HEK293 (cell line): ENCODE results near the gene ANKRD44.

Source experiments
- BCL11A ChIP-seq: fragments of 450-650 bp; formaldehyde crosslinking; IDR thresholded peaks from 2 replicates; pipeline ENCODE4 v1.5.1; 2016; ENCODE audit warnings: low read depth, missing biosample characterization, missing genetic modification characterization
- EGR2 ChIP-seq: fragments of 450-650 bp; formaldehyde crosslinking; IDR thresholded peaks from 2 replicates; pipeline ENCODE4 v1.5.1; 2016; ENCODE audit warnings: low read depth, missing biosample characterization, missing genetic modification characterization
- GLI2 ChIP-seq: fragments of 450-650 bp; formaldehyde crosslinking; IDR thresholded peaks from 2 replicates; pipeline ENCODE4; 2017; ENCODE audit warnings: missing biosample characterization, missing genetic modification characterization, low read depth, borderline replicate concordance
- KLF10 ChIP-seq: fragments of 450-650 bp; IDR thresholded peaks from 2 replicates; pipeline ENCODE4 v1.5.1; 2018; ENCODE audit warnings: missing biosample characterization, mild to moderate bottlenecking, missing genetic modification characterization
- KLF9 ChIP-seq: fragments of 450-650 bp; formaldehyde crosslinking; IDR thresholded peaks from 2 replicates; pipeline ENCODE4 v1.5.1; 2016; ENCODE audit warnings: missing biosample characterization, missing genetic modification characterization, low read depth
- MZF1 ChIP-seq: fragments of 450-650 bp; formaldehyde crosslinking; IDR thresholded peaks from 2 replicates; pipeline ENCODE4 v1.5.1; 2017; ENCODE audit warnings: missing biosample characterization, missing genetic modification characterization, borderline replicate concordance
- RBAK ChIP-seq: fragments of 450-650 bp; formaldehyde crosslinking; IDR thresholded peaks from 2 replicates; pipeline ENCODE4 v1.5.1; 2016; ENCODE audit warnings: missing biosample characterization, missing genetic modification characterization
- REPIN1 ChIP-seq: fragments of 450-650 bp; formaldehyde crosslinking; IDR thresholded peaks from 2 replicates; pipeline ENCODE4 v1.5.1; 2017; ENCODE audit warnings: missing biosample characterization, missing genetic modification characterization, low read depth
- SP7 ChIP-seq: fragments of 450-650 bp; formaldehyde crosslinking; IDR thresholded peaks from 2 replicates; pipeline ENCODE4 v1.5.1; 2016; ENCODE audit warnings: missing biosample characterization, missing genetic modification characterization
- ZFHX2 ChIP-seq: fragments of 450-650 bp; formaldehyde crosslinking; conservative IDR thresholded peaks from 2 replicates; pipeline ENCODE4 v1.5.1; 2016; ENCODE audit warnings: missing biosample characterization, missing genetic modification characterization
- ZFP41 ChIP-seq: fragments of 450-650 bp; formaldehyde crosslinking; IDR thresholded peaks from 2 replicates; pipeline ENCODE4 v1.5.1; 2016; ENCODE audit warnings: missing biosample characterization, missing genetic modification characterization, borderline replicate concordance
- ZNF133 ChIP-seq: fragments of 450-650 bp; formaldehyde crosslinking; IDR thresholded peaks from 2 replicates; pipeline ENCODE4 v1.5.1; 2016; ENCODE audit warnings: missing biosample characterization, missing genetic modification characterization
- ZNF174 ChIP-seq: fragments of 450-650 bp; formaldehyde crosslinking; IDR thresholded peaks from 2 replicates; pipeline ENCODE4 v1.5.0; 2017; ENCODE audit warnings: missing biosample characterization, mild to moderate bottlenecking, missing genetic modification characterization
- ZNF202 ChIP-seq: fragments of 450-650 bp; formaldehyde crosslinking; IDR thresholded peaks from 2 replicates; pipeline ENCODE4 v1.5.1; 2016; ENCODE audit warnings: missing biosample characterization, missing genetic modification characterization, borderline replicate concordance
- ZNF24 ChIP-seq: fragments of 450-650 bp; formaldehyde crosslinking; IDR thresholded peaks from 2 replicates; pipeline ENCODE4 v1.5.1; 2016; ENCODE audit warnings: missing biosample characterization, missing genetic modification characterization
- ZNF350 ChIP-seq: fragments of 450-650 bp; formaldehyde crosslinking; IDR thresholded peaks from 2 replicates; pipeline ENCODE4 v1.5.0; 2017; ENCODE audit warnings: missing biosample characterization, mild to moderate bottlenecking, missing genetic modification characterization
- ZNF394 ChIP-seq: fragments of 450-650 bp; formaldehyde crosslinking; IDR thresholded peaks from 2 replicates; pipeline ENCODE4 v1.5.1; 2016; ENCODE audit warnings: missing biosample characterization, missing genetic modification characterization, mild to moderate bottlenecking, moderate library complexity, borderline replicate concordance
- ZNF404 ChIP-seq: fragments of 450-650 bp; formaldehyde crosslinking; IDR thresholded peaks from 2 replicates; pipeline ENCODE4 v1.5.1; 2017; ENCODE audit warnings: missing biosample characterization, missing genetic modification characterization
- ZNF610 ChIP-seq: fragments of 450-650 bp; formaldehyde crosslinking; IDR thresholded peaks from 2 replicates; pipeline ENCODE4 v1.5.1; 2016; ENCODE audit warnings: missing biosample characterization, missing genetic modification characterization, borderline replicate concordance
- ZNF777 ChIP-seq: fragments of 450-650 bp; formaldehyde crosslinking; IDR thresholded peaks from 2 replicates; pipeline ENCODE4 v1.5.1; 2017; ENCODE audit warnings: missing biosample characterization, missing genetic modification characterization, borderline replicate concordance
- TF ChIP-seq, protein P1 (sequence below): fragments of 450-650 bp; formaldehyde crosslinking; IDR thresholded peaks from 2 replicates; pipeline ENCODE4 v1.5.1; 2017; ENCODE audit warnings: missing biosample characterization, missing genetic modification characterization
- TF ChIP-seq, protein P2 (sequence below): fragments of 450-650 bp; formaldehyde crosslinking; IDR thresholded peaks from 2 replicates; pipeline ENCODE4 v1.5.1; 2017; ENCODE audit warnings: missing biosample characterization, missing genetic modification characterization
- TF ChIP-seq, protein P3 (sequence below): fragments of 450-650 bp; formaldehyde crosslinking; conservative IDR thresholded peaks from 2 replicates; pipeline ENCODE4 v1.5.1; 2016; ENCODE audit warnings: low read depth, missing biosample characterization, missing genetic modification characterization
- TF ChIP-seq, protein P4 (sequence below): fragments of 450-650 bp; formaldehyde crosslinking; IDR thresholded peaks from 2 replicates; pipeline ENCODE4 v1.5.1; 2017; ENCODE audit warnings: missing biosample characterization, missing genetic modification characterization
- TF ChIP-seq, protein P5 (sequence below): fragments of 450-650 bp; formaldehyde crosslinking; IDR thresholded peaks from 2 replicates; pipeline ENCODE4 v1.5.1; 2016; ENCODE audit warnings: missing biosample characterization, missing genetic modification characterization, borderline replicate concordance
- TF ChIP-seq, protein P6 (sequence below): fragments of 450-650 bp; formaldehyde crosslinking; IDR thresholded peaks from 2 replicates; pipeline ENCODE4 v1.5.1; 2016; ENCODE audit warnings: missing biosample characterization, missing genetic modification characterization

ANKRD44 gene

DNA sequence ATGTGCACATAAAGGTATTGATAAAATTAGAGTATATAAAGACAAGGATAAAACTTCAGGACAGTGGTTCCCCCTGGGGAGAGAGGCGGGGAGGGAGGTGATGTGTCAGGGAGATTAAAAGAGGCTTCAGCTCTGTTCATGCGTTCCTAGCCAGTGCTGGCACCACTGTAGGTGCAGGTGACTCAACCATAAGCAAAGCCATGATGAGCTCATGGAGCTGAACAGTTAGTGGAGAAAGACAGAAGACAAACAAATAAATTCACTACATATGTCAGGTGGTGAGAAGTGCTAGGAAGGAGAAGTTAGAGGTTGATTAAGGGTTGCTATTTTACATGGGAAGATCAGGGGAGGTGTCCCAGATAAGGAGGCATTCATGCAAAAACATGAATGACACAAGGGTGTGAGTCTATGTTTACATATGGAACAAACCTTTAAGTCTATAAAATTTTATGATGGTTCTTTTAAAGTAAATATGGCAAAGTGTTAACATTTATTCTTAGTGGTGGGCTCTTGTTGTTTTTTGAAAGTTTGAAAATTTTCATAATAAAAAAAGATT is 136.0 kb downstream of the ANKRD44 start (continued):
- TF ChIP-seq BCL11A (tag by site-specific recombination) = no peak
- TF ChIP-seq KLF9 (tag by site-specific recombination) = no peak
- TF ChIP-seq, protein P1, sequence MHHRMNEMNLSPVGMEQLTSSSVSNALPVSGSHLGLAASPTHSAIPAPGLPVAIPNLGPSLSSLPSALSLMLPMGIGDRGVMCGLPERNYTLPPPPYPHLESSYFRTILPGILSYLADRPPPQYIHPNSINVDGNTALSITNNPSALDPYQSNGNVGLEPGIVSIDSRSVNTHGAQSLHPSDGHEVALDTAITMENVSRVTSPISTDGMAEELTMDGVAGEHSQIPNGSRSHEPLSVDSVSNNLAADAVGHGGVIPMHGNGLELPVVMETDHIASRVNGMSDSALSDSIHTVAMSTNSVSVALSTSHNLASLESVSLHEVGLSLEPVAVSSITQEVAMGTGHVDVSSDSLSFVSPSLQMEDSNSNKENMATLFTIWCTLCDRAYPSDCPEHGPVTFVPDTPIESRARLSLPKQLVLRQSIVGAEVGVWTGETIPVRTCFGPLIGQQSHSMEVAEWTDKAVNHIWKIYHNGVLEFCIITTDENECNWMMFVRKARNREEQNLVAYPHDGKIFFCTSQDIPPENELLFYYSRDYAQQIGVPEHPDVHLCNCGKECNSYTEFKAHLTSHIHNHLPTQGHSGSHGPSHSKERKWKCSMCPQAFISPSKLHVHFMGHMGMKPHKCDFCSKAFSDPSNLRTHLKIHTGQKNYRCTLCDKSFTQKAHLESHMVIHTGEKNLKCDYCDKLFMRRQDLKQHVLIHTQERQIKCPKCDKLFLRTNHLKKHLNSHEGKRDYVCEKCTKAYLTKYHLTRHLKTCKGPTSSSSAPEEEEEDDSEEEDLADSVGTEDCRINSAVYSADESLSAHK (tag by site-specific recombination) = no peak
- TF ChIP-seq SP7 (tag by site-specific recombination) = peak; percentile 79
- TF ChIP-seq ZNF610 (tag by site-specific recombination) = no peak
- TF ChIP-seq, protein P2, sequence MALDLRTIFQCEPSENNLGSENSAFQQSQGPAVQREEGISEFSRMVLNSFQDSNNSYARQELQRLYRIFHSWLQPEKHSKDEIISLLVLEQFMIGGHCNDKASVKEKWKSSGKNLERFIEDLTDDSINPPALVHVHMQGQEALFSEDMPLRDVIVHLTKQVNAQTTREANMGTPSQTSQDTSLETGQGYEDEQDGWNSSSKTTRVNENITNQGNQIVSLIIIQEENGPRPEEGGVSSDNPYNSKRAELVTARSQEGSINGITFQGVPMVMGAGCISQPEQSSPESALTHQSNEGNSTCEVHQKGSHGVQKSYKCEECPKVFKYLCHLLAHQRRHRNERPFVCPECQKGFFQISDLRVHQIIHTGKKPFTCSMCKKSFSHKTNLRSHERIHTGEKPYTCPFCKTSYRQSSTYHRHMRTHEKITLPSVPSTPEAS = no peak
- TF ChIP-seq ZFHX2 (tag by site-specific recombination) = no peak
- TF ChIP-seq GLI2 (tag by site-specific recombination) = no peak
- TF ChIP-seq ZNF394 (tag by site-specific recombination) = no peak
- TF ChIP-seq, protein P3, sequence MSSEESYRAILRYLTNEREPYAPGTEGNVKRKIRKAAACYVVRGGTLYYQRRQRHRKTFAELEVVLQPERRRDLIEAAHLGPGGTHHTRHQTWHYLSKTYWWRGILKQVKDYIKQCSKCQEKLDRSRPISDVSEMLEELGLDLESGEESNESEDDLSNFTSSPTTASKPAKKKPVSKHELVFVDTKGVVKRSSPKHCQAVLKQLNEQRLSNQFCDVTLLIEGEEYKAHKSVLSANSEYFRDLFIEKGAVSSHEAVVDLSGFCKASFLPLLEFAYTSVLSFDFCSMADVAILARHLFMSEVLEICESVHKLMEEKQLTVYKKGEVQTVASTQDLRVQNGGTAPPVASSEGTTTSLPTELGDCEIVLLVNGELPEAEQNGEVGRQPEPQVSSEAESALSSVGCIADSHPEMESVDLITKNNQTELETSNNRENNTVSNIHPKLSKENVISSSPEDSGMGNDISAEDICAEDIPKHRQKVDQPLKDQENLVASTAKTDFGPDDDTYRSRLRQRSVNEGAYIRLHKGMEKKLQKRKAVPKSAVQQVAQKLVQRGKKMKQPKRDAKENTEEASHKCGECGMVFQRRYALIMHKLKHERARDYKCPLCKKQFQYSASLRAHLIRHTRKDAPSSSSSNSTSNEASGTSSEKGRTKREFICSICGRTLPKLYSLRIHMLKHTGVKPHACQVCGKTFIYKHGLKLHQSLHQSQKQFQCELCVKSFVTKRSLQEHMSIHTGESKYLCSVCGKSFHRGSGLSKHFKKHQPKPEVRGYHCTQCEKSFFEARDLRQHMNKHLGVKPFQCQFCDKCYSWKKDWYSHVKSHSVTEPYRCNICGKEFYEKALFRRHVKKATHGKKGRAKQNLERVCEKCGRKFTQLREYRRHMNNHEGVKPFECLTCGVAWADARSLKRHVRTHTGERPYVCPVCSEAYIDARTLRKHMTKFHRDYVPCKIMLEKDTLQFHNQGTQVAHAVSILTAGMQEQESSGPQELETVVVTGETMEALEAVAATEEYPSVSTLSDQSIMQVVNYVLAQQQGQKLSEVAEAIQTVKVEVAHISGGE (tag by site-specific recombination) = no peak
- TF ChIP-seq ZNF24 (tag by site-specific recombination) = peak; percentile 31; the same call in 1 of the 2 replicates
- no peak for TF ChIP-seq KLF10
- TF ChIP-seq, protein P4, sequence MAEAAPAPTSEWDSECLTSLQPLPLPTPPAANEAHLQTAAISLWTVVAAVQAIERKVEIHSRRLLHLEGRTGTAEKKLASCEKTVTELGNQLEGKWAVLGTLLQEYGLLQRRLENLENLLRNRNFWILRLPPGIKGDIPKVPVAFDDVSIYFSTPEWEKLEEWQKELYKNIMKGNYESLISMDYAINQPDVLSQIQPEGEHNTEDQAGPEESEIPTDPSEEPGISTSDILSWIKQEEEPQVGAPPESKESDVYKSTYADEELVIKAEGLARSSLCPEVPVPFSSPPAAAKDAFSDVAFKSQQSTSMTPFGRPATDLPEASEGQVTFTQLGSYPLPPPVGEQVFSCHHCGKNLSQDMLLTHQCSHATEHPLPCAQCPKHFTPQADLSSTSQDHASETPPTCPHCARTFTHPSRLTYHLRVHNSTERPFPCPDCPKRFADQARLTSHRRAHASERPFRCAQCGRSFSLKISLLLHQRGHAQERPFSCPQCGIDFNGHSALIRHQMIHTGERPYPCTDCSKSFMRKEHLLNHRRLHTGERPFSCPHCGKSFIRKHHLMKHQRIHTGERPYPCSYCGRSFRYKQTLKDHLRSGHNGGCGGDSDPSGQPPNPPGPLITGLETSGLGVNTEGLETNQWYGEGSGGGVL = no peak
- TF ChIP-seq ZNF404 (tag by site-specific recombination) = no peak
- no peak for TF ChIP-seq RBAK (tag by site-specific recombination)
- no peak for TF ChIP-seq MZF1
- no peak for TF ChIP-seq ZNF133 (tag by site-specific recombination)
- TF ChIP-seq, protein P5, sequence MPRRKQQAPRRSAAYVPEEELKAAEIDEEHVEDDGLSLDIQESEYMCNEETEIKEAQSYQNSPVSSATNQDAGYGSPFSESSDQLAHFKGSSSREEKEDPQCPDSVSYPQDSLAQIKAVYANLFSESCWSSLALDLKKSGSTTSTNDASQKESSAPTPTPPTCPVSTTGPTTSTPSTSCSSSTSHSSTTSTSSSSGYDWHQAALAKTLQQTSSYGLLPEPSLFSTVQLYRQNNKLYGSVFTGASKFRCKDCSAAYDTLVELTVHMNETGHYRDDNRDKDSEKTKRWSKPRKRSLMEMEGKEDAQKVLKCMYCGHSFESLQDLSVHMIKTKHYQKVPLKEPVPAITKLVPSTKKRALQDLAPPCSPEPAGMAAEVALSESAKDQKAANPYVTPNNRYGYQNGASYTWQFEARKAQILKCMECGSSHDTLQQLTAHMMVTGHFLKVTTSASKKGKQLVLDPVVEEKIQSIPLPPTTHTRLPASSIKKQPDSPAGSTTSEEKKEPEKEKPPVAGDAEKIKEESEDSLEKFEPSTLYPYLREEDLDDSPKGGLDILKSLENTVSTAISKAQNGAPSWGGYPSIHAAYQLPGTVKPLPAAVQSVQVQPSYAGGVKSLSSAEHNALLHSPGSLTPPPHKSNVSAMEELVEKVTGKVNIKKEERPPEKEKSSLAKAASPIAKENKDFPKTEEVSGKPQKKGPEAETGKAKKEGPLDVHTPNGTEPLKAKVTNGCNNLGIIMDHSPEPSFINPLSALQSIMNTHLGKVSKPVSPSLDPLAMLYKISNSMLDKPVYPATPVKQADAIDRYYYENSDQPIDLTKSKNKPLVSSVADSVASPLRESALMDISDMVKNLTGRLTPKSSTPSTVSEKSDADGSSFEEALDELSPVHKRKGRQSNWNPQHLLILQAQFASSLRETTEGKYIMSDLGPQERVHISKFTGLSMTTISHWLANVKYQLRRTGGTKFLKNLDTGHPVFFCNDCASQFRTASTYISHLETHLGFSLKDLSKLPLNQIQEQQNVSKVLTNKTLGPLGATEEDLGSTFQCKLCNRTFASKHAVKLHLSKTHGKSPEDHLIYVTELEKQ (tag by site-specific recombination) = peak; percentile 39; the same call in 1 of the 2 replicates
- no peak for TF ChIP-seq ZNF202 (tag by site-specific recombination)
- no peak for TF ChIP-seq ZNF777 (tag by site-specific recombination)
- TF ChIP-seq REPIN1 (tag by site-specific recombination) = no peak
- TF ChIP-seq, protein P6, sequence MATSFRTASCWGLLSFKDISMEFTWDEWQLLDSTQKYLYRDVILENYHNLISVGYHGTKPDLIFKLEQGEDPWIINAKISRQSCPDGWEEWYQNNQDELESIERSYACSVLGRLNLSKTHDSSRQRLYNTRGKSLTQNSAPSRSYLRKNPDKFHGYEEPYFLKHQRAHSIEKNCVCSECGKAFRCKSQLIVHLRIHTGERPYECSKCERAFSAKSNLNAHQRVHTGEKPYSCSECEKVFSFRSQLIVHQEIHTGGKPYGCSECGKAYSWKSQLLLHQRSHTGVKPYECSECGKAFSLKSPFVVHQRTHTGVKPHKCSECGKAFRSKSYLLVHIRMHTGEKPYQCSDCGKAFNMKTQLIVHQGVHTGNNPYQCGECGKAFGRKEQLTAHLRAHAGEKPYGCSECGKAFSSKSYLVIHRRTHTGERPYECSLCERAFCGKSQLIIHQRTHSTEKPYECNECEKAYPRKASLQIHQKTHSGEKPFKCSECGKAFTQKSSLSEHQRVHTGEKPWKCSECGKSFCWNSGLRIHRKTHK (tag by site-specific recombination) = no peak
- no peak for TF ChIP-seq ZNF350 (tag by site-specific recombination)
- no peak for TF ChIP-seq ZNF174 (tag by site-specific recombination)
- no peak for TF ChIP-seq EGR2
- TF ChIP-seq ZFP41 (tag by site-specific recombination) = no peak
